Measurements from ENCODE around the gene PITX2. TPM values are rescaled to one million over a fixed set of nuclear protein-coding genes. Genes with fewer than 3 reads are reported as not detected.
"Not testable (repeated sequence)": the region's sequence is repeated elsewhere in the genome, so short reads cannot be mapped to it uniquely, and the experiment has no call there.

Gene PITX2
- total RNA-seq, 4 donors from 2014 or later: 0.28 to 0.36 TPM; not detected in 2

- no peak for TF ChIP-seq CTCF (IDR thresholded peaks at IDR 0.05)
- ATAC-seq (ENCODE audit: low FRiP score): no peak
- no peak for DNase-seq (ENCODE audit: low spot score)
Measured at GRCh38 chr4:110595583-110595982, 27.3 kb downstream of the PITX2 start.

DNA sequence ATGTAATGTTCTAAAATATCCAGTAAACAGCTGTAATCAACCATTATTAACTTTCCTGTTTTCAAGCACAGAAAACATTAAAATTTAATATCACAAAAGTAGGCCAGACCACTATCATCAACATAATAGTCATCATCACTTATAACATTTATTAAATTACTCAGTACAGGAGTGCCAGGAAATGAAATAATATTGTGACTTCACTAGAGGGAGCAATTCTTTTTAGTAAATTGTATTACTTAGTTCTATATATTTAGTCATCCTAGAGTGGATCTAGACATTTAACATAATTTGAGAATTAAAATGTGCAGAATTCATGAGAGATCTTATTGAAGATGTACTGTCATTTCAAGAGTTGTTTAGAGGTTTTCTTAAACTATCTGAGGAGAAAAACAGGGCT is 33.6 kb downstream of the PITX2 start:
- TF ChIP-seq CTCF (IDR thresholded peaks at IDR 0.05): no peak
- ATAC-seq (ENCODE audit: low FRiP score) (no peak), DNase-seq (ENCODE audit: low spot score) (no peak)

DNA sequence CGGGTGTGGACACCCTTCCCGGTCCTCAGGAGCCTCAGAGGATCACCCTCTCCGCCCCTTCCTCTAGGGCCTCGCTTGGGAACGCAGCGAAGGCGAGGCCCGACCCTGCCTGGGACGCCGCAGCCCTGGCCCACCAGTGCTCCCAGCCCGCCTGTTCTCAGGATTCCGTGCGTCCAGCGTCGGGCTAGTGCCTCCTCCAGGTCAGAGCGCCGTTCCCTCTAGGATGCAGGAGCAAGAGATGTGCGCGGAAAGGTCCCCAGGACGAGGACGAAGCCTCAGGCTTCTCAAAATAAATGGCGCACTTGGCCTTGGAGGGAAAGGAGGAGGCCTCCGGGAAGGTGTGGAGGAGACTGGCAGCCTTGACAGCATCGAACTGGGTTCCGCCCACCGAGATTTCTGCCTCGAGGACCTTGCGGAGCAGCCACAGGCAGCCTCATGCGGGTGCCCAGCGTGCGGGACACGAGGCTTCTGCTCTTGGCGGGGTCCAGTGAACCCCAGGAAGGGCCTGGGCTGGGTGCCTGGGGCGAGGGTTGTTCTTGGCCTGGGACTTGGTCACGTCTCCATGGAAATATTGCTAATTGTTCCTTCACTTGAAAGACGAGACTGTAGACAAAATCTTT is 35.1 kb downstream of the PITX2 start:
- TF ChIP-seq CTCF (IDR thresholded peaks at IDR 0.05): no peak
- DNase-seq (ENCODE audit: low spot score) (no peak), ATAC-seq (ENCODE audit: low FRiP score) (no peak)

DNA sequence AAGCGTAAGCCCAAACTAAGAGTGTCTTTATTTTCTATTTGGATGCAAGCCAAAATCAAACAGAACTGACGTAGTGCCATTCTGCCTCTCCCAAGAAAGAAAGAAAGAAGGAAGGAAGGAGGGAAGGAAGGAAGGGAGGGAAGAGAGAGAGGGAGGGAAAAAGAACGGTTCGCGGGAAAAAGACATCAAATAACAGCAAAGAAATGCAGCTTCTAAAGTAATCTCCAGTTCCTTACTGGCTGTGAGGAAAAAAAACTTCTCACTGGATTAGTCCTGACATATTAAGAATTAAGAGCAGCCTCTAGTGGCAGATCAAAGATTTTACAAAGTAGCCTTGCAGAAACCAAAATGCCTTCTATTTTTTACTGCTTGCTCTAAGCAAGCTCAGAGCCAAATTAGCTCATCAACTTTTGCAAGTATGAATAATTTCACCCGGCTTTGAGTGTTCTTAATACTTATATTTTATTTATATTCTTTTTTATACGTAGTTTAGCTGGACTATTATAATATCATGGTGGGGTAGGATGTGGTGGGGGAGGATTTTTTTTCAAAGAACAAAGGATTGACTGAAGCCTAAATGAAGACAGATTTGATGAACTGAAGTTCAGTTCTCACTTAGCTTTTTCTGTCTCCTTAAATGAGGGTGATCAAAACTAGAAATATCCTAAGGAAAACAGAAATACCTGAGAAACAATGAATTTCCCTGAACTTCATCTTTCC is 36.6 kb downstream of the PITX2 start:
- TF ChIP-seq CTCF (IDR thresholded peaks at IDR 0.05): no peak
- DNase-seq (ENCODE audit: low spot score) (no peak), ATAC-seq (ENCODE audit: low FRiP score) (no peak)

DNA sequence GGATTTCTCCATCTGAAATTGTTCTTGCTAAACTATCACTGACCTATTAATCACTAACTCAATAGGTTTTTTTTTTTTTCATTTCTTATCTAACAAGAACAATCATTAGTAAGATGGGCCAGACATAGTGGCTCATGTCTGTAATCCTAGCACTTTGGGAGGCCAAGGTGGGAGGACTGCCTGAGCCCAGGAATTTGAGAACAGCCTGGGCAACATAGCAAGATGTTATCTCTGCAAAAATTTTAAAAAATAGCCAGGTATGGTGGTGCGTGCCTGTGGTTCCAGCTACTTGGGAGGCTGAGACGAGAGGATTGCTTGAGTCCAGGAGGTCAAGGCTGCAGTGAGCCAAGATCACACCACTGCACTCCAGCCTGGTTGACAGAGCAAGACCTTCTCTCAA is 46.2 kb downstream of the PITX2 start:
- not testable (repeated sequence) for DNase-seq (ENCODE audit: low spot score); ATAC-seq (ENCODE audit: low FRiP score)

Other genes starting within 250 kb of the PITX2 start
- gene ENPEP, start 146.9 kb downstream of the PITX2 start, total RNA-seq: 10 to 100 TPM in 3 of 4 donors, 1 to 10 TPM in 1; 7.5 to 30.3 (median 15.7) TPM

All from omental fat pad (tissue), 4 donors.